Measurements from ENCODE around the gene SHC3.

DNA sequence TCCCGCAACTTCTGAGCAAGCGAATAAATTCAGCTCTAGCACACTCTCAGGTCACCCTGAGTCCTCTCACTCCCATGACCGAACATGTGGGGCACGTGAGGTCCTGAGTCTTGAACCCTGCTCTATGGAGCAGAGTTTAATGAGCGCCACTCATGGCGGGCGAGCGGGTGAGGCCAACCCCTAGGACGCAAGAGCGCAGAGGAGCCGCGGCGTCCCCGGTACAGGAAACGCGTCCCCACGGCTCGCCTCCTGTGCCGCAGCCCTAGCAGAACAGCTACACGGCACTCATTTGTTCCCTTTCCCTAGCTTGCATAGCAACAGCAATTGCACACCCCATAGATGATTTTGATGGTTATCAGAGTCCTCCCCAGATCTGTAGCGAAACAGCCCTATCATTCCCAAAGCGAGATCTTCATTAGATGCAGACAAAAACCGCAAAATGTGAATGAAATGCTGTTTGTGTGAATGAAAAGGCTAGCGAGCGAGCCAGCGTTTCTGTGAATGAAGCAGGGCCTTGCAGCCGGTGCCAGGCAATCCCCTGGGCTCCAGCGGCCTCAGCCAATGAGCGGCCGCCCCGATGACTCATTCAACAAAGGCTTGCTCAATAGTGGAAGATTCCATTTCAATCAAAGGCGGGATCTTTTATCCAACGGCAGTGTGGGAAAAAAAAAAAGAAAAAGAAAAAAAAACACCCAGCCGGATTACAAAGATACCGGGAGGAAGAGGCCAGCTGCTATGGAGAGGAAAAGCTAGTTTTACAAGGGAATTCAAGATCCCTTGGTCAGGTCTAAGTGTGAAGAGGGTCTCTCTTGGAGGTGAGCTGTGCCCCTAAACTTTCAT is 1.5 kb upstream of the SHC3 start:
- TF ChIP-seq GATA2 (IDR thresholded peaks at IDR 0.05; ENCODE audit: low read depth, low read length), result peak; percentile 83
- peak; percentile 69; the same call in 1 of the 2 replicates for TF ChIP-seq GATA3 (IDR thresholded peaks at IDR 0.05; ENCODE audit: low read depth, low read length)
